Umbilical cord (tissue), 2 donors: ENCODE results near the gene MARCHF10. TPM values are rescaled to one million over a fixed set of nuclear protein-coding genes. Genes with fewer than 3 reads are reported as not detected.
A peak's percentile ranks its signal among the peaks of the same experiment; 100 is the strongest.

Experiments used
- DNase-seq: peaks from one replicate; pipeline ENCODE4 v3.0.0-alpha.2; 2015; ENCODE audit warnings: low spot score
- total RNA-seq: library from RNA; depleted of rRNA; stranded (reverse); fragments of >200 nt; gene quantifications from one replicate; pipeline ENCODE4 v1.2.3, GENCODE V29; 2014; ENCODE audit warnings: low replicate concordance; ENCODE audit not compliant: insufficient read depth

Gene MARCHF10
- total RNA-seq, 1 donor from 2014 or later: 0.96 TPM

DNA sequence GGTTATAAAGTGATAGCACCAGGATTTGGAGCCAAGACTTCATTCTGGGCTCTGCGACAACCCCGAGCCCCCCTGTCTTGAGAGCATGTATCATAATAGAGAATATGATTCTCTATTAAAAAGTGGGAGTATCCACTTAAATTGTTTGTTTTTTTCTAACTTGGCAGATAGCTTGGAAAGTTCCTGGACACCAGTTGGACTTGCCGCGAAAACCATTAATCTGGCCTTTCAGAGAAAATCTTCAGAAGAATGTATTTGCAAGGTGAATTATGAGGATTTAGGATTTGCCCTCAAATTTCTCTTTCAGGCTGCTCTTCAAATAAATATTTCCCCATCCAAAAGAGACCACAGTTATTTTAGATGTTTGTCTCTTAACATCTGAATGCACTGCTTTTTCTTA is 53.5 kb downstream of the MARCHF10 start:
- no peak for DNase-seq

DNA sequence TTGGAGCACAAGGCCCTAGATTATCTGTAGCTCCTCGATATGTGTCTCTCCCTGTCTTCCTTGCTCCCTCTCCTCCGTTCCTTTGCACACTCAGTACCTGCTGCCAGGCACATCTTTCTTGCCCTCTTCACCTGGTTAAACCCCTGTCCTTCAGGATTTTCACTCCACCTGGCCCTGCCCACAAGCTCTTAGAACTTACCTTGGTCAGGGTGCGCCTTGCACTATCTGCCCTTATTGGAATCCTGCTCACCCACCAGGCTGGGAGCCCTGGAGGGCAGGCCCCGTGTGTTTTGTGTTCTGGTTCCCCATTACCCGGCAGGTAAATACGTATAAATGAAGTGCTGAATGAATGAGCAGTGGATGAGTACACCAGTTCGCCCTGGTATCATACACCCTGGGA is 54.6 kb downstream of the MARCHF10 start:
- no peak for DNase-seq

DNA sequence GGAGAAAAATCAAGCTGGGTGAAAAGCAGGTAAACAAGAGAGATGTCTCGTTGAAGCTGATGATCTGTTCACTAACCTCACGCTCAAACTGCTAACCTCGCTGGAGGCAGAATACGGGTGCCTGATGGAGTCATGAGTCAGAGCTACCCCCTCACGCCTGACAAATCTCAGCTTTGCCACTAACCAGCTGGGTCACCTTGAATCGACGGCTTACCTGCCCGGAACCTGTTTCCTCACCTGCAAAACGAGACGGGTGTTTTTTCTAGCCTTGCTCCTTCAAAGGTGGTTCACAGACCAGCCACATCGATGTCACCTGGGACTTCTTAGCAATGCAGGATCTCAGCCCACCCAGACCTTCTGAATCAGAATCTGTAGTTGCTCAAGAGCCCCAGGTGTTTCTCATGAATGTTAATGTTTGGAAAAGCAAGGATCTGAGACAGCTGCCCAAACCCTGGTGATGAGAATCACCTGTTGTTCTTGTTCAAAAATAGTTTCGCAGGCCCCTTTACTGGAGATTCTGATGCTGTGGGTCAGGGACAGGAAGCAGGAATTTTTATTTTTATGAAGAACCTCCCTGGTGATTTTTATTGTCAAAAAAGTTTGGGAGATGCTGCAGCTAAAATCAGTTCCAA is 56.9 kb downstream of the MARCHF10 start:
- DNase-seq: no peak

DNA sequence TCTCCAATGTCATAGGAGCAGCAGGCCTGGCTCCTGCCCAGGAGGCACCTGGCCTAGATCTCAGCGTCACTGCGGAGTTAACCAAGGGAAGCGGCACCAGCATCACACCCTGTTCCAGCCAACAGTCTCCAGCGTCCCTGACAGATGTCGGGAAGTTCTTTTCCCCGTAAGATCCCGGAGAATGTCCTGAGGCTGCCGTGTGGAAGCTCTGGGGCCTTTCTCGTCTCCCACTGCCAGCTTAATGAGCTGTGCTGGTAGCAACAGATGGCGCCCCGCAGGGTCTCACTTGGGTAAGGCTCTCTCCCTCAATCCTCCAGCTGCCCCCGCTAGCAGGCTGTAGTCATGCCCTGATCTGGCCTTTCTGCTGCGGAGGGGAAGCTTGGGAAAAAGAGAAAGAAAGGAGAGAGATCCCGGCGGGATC is 57.5 kb downstream of the MARCHF10 start:
- DNase-seq: no peak

DNA sequence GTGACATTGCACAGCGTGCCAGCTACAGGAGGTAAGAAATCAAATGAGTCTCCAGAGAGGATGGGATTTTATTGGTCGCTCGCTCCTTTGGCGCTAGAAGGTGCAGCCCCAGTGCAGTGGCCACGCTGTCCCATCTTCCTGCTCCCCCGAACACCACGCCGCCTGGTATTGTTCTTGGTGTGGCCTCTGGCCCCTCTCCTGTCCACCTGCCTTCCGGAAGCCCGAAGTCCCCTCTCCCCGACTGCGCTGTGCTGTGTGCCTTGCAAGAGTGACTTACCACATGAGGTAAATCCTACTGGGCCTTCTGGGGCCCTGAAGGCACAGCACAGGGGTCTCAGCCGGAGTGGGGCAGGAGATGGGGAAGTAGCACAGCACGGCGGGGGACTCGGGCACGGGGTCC is 58.2 kb downstream of the MARCHF10 start:
- no peak for DNase-seq

DNA sequence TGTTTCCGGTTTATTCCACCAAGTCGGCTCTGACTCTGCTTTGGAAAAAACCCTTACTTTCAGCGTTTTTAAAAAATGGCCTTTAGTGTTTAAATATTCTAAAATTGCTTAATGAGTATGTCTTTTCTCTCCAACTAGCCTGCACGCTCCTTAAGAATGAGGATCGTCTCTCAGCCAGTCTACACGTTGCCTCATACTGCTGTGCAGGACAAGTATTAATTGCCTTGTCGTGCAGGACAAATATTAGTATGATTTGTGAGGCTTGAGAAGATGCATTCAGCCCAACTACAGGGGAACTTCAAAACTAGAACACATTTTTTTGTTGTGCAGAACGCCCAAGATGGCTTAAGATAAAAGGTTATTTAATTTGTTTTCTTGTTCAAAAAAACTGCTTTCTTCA is 61.2 kb downstream of the MARCHF10 start:
- peak; percentile 45 for DNase-seq

DNA sequence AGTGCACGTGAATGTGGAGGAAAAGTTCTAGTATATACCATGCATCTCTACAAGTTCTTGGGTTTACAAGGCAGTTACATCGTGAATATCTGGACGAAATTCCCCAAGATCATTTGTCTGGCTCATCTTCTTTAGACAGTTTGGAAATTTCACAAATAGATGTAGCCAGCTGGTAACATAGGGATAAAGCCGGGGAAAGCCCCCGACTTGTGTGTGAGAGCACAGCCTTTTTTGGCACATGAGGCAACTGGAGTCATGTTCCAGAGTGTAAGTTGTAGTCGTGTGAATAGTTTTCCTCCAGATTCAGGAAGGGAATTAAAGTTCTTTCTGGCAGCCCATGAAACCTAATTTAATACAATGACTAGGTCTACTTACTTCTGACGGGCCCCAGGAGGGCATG is 62.3 kb downstream of the MARCHF10 start:
- DNase-seq: no peak

DNA sequence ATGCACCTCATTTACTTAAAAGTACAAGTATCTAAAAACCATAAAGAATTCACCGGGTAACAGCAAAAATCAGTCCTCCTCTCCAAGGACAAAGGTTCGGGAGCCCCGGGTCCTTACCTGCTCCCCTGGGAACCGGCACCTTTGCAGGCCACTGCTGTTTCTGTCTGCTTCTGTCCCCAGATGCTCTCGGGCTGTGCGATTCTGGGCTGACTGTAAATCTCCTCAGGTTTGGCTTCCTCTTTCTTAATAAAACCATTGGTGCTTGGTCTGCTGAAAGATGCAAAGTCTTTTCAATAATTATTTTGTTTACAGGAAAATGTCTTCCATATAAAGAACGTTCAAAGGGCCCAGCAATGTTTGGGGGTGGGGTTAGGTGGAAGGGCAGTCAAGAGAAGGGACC is 63.9 kb downstream of the MARCHF10 start:
- DNase-seq: no peak

DNA sequence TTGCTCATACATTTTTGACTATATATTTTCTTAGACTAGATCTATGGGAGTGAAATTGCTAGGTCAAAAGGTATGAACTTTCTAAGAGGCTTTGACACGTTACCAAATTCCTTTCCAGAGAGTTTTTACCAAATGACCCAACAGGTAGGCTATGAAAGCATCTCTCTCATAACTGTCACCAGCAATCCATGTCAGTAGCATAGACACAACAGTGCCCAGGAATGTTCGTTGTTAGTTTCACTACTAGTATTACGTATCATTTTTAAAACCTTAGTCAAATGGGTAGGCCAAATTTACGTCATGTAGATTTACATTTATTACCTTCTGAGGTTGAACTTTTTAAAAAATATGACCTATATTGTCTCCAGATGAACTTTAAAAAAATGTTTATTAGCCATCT is 66.8 kb downstream of the MARCHF10 start:
- no peak for DNase-seq

DNA sequence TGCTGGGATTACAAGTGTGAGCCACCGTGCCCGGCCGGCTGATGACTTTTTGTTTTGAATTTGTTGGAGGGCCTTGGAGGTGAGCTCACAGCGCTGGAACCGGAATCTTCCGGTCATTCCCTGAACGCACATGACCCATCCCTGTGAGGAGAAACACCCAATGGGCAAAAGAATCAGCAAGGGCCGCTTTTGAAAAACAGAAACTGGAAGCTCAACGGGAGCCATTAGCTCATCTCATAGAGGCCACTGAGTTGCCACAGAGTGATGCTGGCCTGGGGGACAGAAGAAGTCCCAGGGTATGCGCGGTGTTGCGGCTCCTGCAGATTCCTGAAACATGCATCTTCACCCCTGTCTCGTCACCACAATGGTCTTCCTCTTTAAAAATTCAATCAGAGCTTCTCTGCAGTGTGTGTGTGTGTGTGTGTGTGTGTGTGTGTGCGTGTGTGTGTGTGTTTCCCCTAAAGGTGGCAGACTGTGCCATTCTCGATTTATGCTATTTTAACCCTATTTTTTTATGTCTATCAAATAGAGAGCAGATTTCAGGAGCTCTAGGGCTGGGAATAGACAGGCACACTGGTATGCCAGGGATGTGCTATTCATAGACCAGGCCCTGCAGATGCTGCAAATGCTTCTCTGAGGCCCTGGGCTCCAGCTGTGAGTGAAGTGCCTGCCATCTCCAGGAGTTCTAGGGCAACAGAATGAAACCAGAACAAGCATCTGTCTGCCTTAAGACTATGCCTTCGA is 68.3 kb downstream of the MARCHF10 start:
- DNase-seq: peak; percentile 68

DNA sequence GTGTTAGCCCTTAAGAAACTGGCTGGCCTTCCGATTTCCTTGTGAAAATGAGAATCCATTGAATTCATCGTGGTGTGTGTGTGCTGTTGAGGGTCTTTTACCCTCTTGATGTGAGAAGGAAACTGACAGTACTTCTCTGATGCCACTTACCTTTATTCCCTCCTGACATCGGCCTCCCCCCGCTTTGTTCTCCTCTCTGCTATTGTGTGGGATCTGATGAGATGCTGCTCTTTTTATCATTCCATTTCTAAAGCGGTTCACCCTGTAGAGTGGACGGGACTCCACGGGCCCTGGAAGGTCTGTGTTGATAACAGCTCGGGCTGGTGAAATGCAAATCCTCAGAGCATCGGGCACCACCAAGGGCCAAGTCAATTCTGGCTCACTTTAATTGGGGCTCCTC is 69.8 kb downstream of the MARCHF10 start:
- DNase-seq: no peak

DNA sequence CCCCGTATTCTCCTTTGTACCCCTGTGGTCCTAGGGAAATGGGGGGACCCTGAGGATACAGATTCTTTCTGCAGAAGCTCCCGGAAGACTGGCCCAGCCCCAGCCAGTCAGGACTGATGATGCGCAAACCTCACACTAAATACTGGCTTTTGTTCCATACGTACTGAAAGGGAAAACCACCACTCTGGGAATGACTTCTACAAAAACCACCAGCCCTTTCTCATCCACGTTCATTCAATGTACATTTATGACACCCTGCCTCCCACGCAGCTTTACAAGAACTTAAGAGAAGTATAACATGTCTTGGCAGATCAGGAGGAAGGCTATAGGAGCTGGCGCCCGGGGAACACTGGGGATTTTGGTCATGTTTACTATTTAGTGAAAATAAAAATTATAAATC is 70.6 kb downstream of the MARCHF10 start:
- DNase-seq: no peak

DNA sequence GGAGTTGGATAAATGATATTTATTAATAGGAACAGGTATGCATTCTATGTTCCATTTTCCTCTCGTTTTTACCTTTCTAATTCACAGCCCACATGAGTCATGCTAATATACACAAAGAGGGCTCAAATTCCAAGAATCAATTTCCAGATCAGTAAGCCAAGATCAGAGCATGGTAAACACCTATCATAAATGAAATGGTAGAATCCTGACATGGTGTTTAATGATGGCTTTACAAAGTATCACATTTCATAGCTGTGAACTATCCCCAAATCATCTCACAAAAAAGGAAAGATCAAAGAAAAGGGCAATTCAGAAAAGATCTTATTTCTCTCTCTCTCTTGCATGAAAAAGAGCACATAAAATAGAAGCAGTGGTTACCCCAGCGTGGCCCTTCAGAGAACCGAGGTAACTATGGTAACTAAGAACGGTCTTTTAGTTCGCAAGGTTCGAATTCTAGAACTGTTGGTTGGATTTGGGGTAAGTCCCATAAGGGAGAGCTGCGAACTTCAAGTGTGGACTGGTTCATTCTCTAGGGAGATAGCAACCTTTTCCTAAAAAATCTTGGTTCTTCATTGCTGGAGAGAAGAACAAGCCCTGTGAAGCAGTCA is 73.0 kb downstream of the MARCHF10 start:
- DNase-seq: no peak

DNA sequence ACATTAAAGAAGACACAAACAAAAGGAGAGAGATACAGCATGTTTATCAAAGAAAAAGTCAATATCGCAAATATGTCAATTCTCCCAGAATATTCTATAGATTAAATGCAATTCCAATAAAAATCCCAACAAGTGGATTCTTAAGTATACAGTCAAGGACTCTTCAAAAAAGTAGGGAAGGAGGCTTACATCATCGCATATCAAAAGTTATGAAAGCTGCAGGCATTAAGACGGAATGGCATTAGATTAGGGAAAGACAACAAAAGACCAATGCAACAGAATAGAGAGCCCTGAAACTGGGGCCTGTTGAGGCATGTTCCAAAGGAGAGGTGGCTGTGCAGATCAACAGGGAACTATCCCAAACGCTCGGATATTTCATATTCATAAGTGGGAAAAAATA is 76.0 kb downstream of the MARCHF10 start:
- DNase-seq: no peak

DNA sequence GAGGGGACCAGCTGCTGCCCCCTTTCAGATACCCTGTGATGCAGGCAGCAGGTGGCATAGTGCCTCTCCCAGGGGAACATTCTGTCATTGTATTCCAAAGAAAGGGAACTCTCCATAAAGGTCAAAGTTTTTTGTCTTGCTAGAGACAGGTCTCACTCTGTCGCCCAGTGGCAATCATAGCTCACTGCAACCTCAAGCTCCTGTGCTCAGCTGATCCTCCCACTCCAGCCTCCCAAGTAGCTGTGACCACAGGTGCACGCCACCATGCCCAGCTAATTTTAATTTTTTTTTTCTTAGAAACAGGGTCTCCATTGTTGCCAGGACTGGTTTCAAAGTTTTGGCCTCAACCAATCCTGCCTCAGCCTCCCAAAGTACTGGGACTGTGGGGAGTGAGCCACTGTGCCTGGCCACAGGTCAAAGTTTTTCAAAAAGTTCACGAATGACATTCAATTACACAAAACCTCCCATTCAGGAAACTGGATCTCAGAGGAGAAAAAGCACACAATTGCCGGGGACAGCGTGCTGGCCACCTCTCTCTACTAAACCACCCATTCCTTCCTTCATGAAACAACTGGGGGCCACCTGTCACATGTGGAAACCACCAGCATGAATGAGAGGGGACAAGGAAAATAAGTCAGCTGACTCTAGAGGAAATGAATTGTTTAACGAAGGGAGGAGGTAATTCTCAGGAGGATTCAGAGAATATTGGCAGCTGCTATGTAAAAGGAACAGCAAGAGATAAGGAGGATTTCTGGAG is 80.0 kb downstream of the MARCHF10 start:
- no peak for DNase-seq

DNA sequence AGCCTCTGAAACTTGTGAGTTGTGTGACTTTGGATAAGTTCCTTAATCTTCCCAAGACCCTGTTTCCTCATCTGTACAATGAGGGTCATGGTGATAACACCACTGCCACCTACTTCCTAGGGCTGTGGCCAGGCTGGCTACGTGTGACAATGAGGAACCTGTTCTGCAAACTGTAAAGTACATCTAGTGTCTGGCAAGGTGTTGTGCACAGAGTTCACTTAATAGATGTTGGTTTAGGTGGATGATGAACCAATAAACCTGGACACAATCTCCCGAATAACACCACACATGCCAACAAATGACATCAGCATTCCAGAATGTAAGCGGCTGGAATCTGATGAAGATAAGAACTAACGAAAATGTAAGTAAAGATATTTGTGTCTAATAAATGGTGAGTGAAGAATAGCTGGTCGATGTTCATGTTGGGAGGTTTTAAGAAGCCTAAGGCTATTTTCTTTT is 82.3 kb downstream of the MARCHF10 start:
- DNase-seq: peak; percentile 59

DNA sequence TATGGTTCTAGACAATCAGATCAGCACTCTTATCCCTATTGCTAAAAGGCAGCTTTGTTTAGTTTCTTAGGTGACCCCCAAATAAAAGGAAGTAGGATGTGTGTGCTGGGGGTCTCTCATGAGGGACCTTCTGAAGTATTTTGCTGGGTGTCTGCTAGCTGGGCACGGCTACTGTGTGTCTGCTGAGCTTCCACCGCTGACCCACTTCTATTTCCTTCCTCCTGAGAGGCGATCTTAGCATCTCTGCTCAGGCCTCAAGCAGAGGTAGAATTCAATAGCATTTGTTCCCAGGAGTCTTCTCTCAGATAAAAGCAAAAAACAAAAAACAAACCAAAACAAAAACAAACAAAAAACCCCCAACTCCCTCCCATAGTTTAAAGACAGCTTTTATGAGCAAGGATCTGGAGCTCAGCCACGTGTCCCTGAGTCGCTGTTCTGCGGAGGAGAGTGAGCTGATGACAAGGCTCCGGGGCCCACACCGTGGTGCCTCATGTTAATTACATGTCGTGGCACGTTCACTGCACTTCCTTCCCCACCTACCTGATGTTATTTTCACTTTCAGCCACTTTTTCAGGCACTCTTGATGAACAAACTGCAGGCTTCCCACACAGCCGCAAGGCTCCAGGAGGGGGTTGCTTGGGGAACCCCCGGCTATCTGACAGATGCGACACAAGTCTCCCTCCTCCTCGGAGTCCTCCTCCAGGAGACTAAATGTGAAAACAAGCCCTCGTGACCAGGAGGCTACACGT is 83.5 kb downstream of the MARCHF10 start:
- DNase-seq: peak; percentile 55

DNA sequence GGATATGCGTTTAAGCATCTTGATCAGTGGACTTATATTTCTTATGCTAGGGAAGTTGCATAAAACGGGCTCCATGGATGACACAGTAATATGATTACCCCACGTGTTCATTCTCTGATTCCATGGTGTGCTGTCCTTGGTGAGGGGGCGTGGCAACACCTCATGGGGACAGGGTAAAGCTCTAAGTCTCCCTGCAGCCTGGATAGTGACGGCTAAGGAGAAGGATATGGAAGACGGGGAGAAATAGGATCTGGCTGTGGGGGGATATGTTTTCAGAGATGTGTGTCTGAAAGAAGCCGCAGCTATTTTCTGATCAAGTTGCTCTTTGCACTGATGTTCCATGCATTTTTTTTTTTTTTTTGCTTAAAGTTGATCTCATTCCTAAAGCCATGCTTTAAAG is 84.3 kb downstream of the MARCHF10 start:
- DNase-seq: no peak

DNA sequence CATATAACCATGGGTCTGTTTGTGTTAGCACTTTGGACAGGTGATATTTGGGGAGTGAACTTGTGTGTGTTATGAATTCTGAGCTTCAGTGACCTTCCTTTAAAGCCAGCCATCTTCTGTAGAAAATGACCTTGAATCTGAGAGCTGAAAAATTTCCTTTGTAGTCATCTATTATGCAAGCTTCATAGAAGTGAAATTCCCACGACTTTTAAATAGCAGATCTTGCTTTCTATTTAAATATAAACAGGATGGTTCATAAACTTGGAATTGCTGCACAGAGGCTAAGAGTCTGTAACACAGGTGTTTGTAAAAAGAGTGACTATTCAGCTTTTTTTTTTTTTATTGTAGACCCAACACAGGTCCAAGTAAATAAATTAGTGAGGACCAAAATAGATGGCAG is 85.5 kb downstream of the MARCHF10 start:
- no peak for DNase-seq

DNA sequence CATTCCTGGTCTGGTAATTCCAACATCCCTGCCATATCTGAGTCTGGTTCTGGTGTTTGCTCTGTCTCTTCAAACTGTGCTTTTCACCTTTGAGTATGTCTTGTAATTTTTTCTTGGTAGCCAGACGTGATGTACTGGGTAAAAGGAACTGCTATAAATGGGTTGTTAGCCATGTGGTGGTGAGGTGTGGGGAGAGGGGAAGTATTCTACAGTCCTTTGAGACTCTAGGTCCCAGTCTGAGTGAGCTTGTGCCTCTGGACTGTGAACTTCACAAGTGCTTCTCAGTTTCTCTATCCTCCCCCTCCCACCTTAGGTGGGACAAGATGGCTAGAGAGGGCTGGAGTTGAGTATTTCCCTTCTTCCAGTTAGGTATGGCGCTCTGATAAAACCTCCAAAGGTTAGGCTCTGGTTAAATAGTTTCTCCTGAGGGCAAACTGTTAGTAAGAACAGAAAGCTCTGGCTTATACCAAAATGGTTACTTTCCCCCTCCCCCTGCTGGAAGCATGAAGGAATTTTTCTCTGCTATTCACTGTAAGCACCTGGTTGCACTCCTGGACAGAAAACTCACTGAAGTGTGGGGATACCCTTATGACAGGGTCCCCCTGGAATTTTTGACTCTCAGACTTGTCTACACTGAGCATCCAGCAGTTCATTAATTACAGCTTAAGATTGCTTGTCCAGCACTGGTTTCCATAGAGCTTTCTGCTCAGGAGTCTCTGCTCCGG is 87.8 kb downstream of the MARCHF10 start:
- DNase-seq: no peak

DNA sequence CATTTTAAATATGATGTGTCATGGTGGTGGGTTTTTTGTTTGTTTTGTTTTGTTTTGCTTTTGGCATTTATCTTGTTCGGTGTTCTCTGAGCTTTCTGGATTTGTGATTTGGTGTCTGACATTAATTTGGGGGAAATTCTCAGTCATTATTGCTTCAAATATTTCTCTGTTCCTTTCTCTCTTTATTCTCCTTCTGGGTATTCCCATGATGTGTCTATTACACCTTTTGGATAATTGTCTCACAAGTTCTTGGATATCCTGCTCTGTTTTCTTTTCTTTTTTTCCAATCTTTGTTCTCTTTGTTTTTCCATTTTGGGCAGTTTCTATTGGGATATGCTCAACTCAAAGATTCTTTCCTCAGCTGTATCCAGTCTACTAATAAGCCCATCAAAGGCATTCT is 88.5 kb downstream of the MARCHF10 start:
- no peak for DNase-seq
